Stimulated activated naive B cell treated with anti-CD40 and anti-IgM and Interleukin-4, amounts not matched to agents 10 μg/mL and 1 μg/mL and 100 μg/mL, for 72 hours (primary cell): ENCODE measurements around the gene KRT6C.
"Not testable (repeated sequence)": the region's sequence is repeated elsewhere in the genome, so short reads cannot be mapped to it uniquely, and the experiment has no call there.

Source experiments
- ATAC-seq, 2 donors: fragments of 150-1000 bp; cut with Tn5 transposase; replicated peaks; 2 replicates each; pipeline ENCODE4 v1.10.0; 2021; ENCODE audit warnings: moderate library complexity in 1 of 2
- DNase-seq: peaks from one replicate; pipeline ENCODE4 v3.0.0; 2021
- H3K27ac Mint-ChIP-seq: one replicate; pipeline ENCODE4 v1.8.0; 2022; ENCODE audit warnings: mild to moderate bottlenecking, mixed read lengths
- H3K27me3 Mint-ChIP-seq, 2 donors: one replicate each; pipeline ENCODE4 v1.8.0; 2022; ENCODE audit warnings: mixed read lengths in 2 of 2
- H3K36me3 Mint-ChIP-seq, 2 donors: one replicate each; pipeline ENCODE4 v1.8.0; 2022; ENCODE audit warnings: mixed read lengths in 2 of 2, mild to moderate bottlenecking in 1 of 2
- H3K4me1 Mint-ChIP-seq, 2 donors: one replicate each; pipeline ENCODE4 v1.8.0; 2022; ENCODE audit warnings: mixed read lengths in 2 of 2, mild to moderate bottlenecking in 1 of 2
- H3K4me3 Mint-ChIP-seq, 2 donors: one replicate each; pipeline ENCODE4 v1.8.0; 2022; ENCODE audit warnings: mild to moderate bottlenecking in 2 of 2, mixed read lengths in 2 of 2, moderate library complexity in 1 of 2
- H3K9me3 Mint-ChIP-seq, 2 donors: one replicate each; pipeline ENCODE4 v1.8.0; 2022; ENCODE audit warnings: mixed read lengths in 2 of 2, mild to moderate bottlenecking in 1 of 2

Gene KRT6C

DNA sequence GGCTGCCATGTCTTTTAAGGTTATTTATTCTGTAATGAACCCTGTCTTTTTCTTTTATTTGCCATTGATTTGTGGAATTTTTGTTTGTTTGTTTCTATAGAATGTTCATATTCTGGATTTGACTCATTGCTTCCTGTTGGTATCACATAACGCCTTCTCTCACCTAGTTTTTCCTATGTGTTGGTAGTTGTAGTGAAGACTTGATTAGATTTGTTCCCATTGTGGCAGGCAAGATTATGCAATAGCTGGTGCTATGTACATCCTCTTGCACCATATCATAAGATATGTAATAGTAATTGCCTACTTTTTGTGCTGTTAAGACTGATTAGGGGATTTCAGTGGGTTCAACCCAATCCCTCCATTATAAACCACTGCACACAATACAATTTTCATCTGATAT, 17.8 kb downstream of the KRT6C start:
- DNase-seq (no peak), ATAC-seq (no peak)
- Mint-ChIP-seq H3K27me3 (peaks cover 40 to 41% of the 10 kb centered on the region in 2 donors), H3K27ac (no peak overlapping the region), H3K4me3 (no peak overlapping the region), H3K4me1 (no peaks in the 10 kb centered on the region), H3K36me3 (no peaks in the 10 kb centered on the region), H3K9me3 (peaks cover 0 to 1% of the 10 kb centered on the region in 2 donors)

DNA sequence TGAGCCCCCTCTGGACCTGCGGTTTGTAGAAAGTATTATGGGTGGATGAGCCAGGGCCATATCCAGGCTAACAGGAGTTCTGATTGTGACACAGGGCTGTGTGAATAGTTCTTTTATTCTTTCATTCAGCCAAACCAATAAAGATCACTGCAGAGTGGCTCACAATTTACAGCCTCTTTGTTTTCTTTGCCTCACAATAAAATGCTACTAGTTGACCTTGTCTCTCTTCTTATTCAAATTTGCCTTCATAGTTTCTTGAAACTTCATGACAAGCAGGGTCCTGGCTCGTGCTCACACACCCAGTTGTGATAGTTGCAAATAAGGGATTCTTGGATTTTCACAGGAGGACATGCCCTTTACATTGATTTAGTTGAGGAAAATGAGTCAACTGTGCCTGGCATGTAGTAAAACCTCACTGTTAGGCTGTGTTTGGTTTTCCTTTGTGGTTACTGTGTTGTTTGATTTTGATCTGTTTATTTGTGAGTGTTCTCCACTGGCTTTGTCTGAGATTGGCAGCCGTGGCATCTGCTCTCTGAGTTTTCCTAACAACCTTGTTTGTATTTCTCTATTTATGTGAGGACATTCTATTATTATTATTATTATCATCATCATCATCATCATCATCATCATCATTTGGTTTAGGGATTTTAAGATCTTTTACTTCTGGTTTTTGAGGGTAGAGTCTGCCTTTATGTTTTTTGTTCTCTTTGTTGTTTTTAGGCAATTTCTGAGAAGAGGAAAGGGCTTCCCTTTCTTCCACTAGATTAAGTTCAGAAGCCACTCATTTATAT, 19.0 kb downstream of the KRT6C start:
- Mint-ChIP-seq H3K4me3 (no peak overlapping the region), H3K9me3 (peaks cover 0 to 1% of the 10 kb centered on the region in 2 donors), H3K36me3 (no peaks in the 10 kb centered on the region), H3K27ac (no peak overlapping the region), H3K27me3 (peaks cover 33 to 36% of the 10 kb centered on the region in 2 donors), H3K4me1 (no peaks in the 10 kb centered on the region)
- no peak for DNase-seq
- ATAC-seq: no peak

DNA sequence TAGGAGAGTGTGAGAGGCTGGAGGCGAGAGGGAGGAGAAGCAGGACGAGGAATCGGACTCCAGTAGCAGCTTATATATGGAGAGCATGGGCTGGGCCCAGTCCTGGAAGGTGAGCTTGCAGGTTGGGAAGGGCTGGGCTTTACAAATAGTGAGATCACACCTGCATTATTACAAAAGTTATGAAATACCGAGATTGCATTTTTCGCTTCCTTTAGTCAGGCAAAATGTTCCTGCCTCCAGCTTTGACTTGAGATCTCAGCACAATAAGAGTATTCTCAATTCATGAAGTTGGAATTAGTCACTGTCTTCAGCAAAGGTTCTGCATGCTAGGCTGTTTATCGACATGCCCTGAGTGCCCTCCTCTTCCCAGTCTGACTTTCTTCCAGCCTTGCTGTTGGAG, 21.5 kb downstream of the KRT6C start, which contains the start of gene KRT6B:
Gene KRT6B (minus strand): TSS at position 46 of the 400 bp plus-strand sequence. CDS start 68 bp downstream, outside the sequence.
- H3K36me3 Mint-ChIP-seq: no peaks in the 10 kb centered on the region
- no peak for ATAC-seq
- H3K27me3 Mint-ChIP-seq: peaks cover 12 to 26% of the 10 kb centered on the region in 2 donors
- H3K9me3 Mint-ChIP-seq: no peaks in the 10 kb centered on the region
- no peaks in the 10 kb centered on the region for H3K4me1 Mint-ChIP-seq
- DNase-seq: no peak
- no peak within 1 kb of the TSS for H3K4me3 Mint-ChIP-seq
- H3K27ac Mint-ChIP-seq: no peak within 1 kb of the TSS

DNA sequence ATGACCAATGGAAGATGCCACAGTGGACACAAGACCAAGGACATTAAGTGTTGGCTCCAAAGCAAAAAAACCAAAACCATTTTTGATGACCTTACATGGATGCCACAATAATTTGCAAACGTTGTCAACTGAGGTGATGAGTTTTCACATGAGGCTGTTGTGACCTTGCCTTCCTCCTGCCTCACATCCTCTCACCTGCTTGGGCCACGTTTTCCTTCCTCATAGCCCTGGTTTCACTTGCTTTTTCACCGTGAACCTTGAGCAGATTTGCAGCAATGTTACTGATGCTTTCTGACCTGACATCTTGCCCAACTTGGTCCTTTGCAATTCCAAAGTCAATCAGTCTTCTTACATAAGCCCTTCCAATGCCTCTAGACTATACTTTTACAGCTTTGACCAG, 25.4 kb downstream of the KRT6C start:
- peak in 1 of 2 donors; percentile 44 for ATAC-seq
- H3K27ac Mint-ChIP-seq: no peak overlapping the region
- no peaks in the 10 kb centered on the region for H3K36me3 Mint-ChIP-seq
- H3K9me3 Mint-ChIP-seq: no peaks in the 10 kb centered on the region
- H3K4me1 Mint-ChIP-seq: no peaks in the 10 kb centered on the region
- no peak for DNase-seq
- peaks cover 29 to 30% of the 10 kb centered on the region in 2 donors for H3K27me3 Mint-ChIP-seq
- H3K4me3 Mint-ChIP-seq: no peak overlapping the region

- ATAC-seq: peak in 1 of 2 donors; percentile 5
- not testable (repeated sequence) for DNase-seq
- peaks cover 36 to 39% of the 10 kb centered on the region in 2 donors for H3K27me3 Mint-ChIP-seq
Measured at GRCh38 chr12:52447196-52447595, 26.4 kb downstream of the KRT6C start.

GRCh38 chr12:52446367-52447045, 27.1 kb downstream of the KRT6C start:
- DNase-seq (no peak), ATAC-seq (no peak)
- Mint-ChIP-seq H3K4me3 (no peak overlapping the region), H3K27me3 (peaks cover 37 to 41% of the 10 kb centered on the region in 2 donors), H3K9me3 (no peaks in the 10 kb centered on the region), H3K27ac (no peak overlapping the region), H3K4me1 (no peaks in the 10 kb centered on the region), H3K36me3 (no peaks in the 10 kb centered on the region)

More at GRCh38 chr12:52447196-52447595, 26.4 kb downstream of the KRT6C start:
- H3K4me3 Mint-ChIP-seq, H3K9me3 Mint-ChIP-seq, H3K27ac Mint-ChIP-seq, H3K36me3 Mint-ChIP-seq, H3K4me1 Mint-ChIP-seq: not testable (repeated sequence)

DNA sequence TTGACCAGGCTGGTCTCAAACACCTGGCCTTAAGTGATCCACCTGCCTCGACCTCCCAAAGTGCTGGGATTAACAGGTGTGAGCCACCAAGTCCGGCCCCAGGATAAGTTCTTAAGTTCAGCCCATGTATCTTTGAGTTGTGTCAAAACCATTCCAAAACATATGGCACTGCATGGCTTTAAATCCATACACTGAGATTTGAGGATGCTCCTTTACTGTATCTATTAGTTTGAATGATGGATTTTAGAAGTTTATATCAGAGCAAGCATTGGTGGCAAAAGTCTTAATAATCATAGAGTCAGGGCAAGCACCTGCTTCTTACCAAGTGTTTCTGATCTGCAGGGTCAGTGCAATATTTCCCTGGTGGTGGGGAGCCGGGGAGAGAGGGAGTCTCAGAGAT, 27.7 kb downstream of the KRT6C start:
- no peaks in the 10 kb centered on the region for H3K4me1 Mint-ChIP-seq
- no peak for ATAC-seq
- no peak for DNase-seq
- H3K27ac Mint-ChIP-seq: no peak overlapping the region
- no peak overlapping the region for H3K4me3 Mint-ChIP-seq
- H3K9me3 Mint-ChIP-seq: no peaks in the 10 kb centered on the region
- H3K27me3 Mint-ChIP-seq: peaks cover 42 to 46% of the 10 kb centered on the region in 2 donors
- no peaks in the 10 kb centered on the region for H3K36me3 Mint-ChIP-seq

DNA sequence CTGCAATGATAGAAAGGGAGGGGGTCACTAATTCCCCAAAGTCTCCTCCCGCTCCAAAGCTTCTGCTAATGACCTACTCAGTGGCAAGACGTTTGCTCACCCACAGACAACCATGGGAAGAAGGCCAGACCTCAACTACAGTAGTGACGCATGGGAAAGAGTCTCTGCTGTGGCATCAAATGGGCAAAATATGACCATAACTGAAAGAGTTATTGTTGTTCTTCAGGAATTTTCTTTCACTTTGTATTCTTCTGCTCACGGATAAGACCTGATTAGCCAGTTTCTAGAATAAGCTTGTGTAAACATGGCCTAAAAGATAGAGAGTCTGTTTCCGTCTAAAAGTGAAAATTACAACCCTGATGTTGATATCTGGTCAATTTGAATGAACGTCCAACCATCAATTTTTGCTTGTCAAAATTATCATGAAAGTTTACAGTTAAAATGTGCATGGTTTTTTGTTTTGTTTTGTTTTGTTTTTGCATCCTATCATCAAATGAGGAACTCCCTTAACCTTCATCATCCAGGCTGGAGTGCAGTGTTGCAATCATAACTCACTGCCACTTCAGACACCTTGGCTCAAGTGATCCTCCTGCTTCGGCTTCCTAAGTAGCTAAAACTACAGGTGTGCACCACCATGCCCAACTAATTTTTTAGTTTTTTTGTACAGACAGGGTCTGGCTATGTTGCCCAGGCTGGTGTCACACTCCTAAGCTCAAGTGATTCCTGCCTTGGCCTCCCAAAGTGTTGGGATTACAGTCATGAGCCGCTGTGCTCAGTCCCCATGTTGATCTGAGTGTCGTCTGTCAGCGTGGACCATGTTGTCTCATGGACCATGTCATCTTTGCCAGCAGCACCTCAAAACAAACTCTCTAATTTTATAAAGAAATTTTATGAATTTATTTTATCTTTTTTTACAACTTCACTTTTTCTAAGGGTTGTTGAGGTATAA, 28.7 kb downstream of the KRT6C start:
- peaks cover 46% of the 10 kb centered on the region in 2 donors for H3K27me3 Mint-ChIP-seq
- no peak overlapping the region for H3K4me3 Mint-ChIP-seq
- no peaks in the 10 kb centered on the region for H3K36me3 Mint-ChIP-seq
- H3K27ac Mint-ChIP-seq: no peak overlapping the region
- no peaks in the 10 kb centered on the region for H3K4me1 Mint-ChIP-seq
- DNase-seq (no peak), ATAC-seq (no peak)
- H3K9me3 Mint-ChIP-seq: no peaks in the 10 kb centered on the region

GRCh38 chr12:52443966-52444365, 29.6 kb downstream of the KRT6C start:
- Mint-ChIP-seq H3K9me3 (no peaks in the 10 kb centered on the region), H3K27ac (no peak overlapping the region), H3K4me3 (no peak overlapping the region), H3K27me3 (peaks cover 46 to 48% of the 10 kb centered on the region in 2 donors), H3K4me1 (no peaks in the 10 kb centered on the region), H3K36me3 (no peaks in the 10 kb centered on the region)
- ATAC-seq (no peak), DNase-seq (no peak)

- no peak overlapping the region for H3K4me3 Mint-ChIP-seq
- H3K4me1 Mint-ChIP-seq: no peaks in the 10 kb centered on the region
- no peak for ATAC-seq
- peaks cover 47 to 48% of the 10 kb centered on the region in 2 donors for H3K27me3 Mint-ChIP-seq
- H3K9me3 Mint-ChIP-seq: no peaks in the 10 kb centered on the region
- DNase-seq: no peak
- no peak overlapping the region for H3K27ac Mint-ChIP-seq
- no peaks in the 10 kb centered on the region for H3K36me3 Mint-ChIP-seq
Measured at GRCh38 chr12:52442600-52443061, 31.0 kb downstream of the KRT6C start.

- no peaks in the 10 kb centered on the region for H3K36me3 Mint-ChIP-seq
- H3K27me3 Mint-ChIP-seq: peaks cover 43 to 50% of the 10 kb centered on the region in 2 donors
- no peak overlapping the region for H3K27ac Mint-ChIP-seq
- no peak overlapping the region for H3K4me3 Mint-ChIP-seq
- H3K9me3 Mint-ChIP-seq: no peaks in the 10 kb centered on the region
- no peaks in the 10 kb centered on the region for H3K4me1 Mint-ChIP-seq
- DNase-seq: no peak
- ATAC-seq: no peak
Measured at GRCh38 chr12:52441320-52441911, 32.2 kb downstream of the KRT6C start.

DNA sequence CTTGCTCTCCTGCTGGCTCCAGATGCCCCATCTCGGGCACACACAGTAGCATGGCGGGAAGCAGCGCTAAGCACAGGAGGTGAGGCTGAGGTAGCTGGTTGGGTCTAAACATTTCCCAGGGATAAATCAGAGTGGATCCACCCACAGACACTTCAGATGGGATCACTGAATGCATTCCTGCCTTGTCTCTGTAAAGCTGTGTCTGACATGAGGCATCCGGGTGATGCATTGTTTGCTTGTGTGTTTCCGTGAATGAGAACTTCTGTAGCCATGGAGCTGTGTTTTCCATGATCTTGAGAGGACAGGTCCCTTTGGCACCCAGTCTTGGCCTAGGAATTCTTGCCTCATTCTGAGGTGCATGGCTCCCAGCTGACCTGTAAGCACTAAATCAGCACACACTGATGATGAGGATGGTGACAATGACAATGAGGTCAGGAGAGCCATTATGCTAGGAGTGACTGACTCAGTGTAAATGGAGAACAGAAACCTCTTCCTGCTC, 32.7 kb downstream of the KRT6C start:
- ATAC-seq (peak in 1 of 2 donors; percentile 21), DNase-seq (no peak)
- no peak overlapping the region for H3K27ac Mint-ChIP-seq
- peaks cover 37 to 47% of the 10 kb centered on the region in 2 donors for H3K27me3 Mint-ChIP-seq
- no peaks in the 10 kb centered on the region for H3K36me3 Mint-ChIP-seq
- H3K4me3 Mint-ChIP-seq: no peak overlapping the region
- H3K4me1 Mint-ChIP-seq: no peaks in the 10 kb centered on the region
- H3K9me3 Mint-ChIP-seq: no peaks in the 10 kb centered on the region

GRCh38 chr12:52439845-52440244, 33.8 kb downstream of the KRT6C start:
- ATAC-seq: no peak
- Mint-ChIP-seq H3K4me1 (no peaks in the 10 kb centered on the region), H3K36me3 (no peaks in the 10 kb centered on the region), H3K9me3 (no peaks in the 10 kb centered on the region), H3K27me3 (peaks cover 34 to 47% of the 10 kb centered on the region in 2 donors), H3K4me3 (no peak overlapping the region), H3K27ac (no peak overlapping the region)
- DNase-seq: no peak
